Fibroblast of the aortic adventitia (primary cell): Measurements from ENCODE around the gene GNAL. TPM values are rescaled to one million over a fixed set of nuclear protein-coding genes. Genes with fewer than 3 reads are reported as not detected.

Experiments
- DNase-seq: peaks from one replicate; pipeline ENCODE4 v3.0.0-alpha.2; 2010; ENCODE audit warnings: low read depth
- H3K4me3 ChIP-seq: 2 replicates; pipeline ENCODE4 v1.5.1; 2011; ENCODE audit warnings: low read depth, mild to moderate bottlenecking, control low read depth, low read length, moderate library complexity
- CTCF ChIP-seq: IDR thresholded peaks from 2 replicates; pipeline ENCODE4 v1.5.1; 2011; ENCODE audit warnings: mild to moderate bottlenecking, low read length, control low read depth, inconsistent platforms; ENCODE audit not compliant: insufficient read depth
- total RNA-seq: library from RNA; depleted of rRNA; stranded (reverse); fragments of >200 nt; gene quantifications from 2 replicates; pipeline ENCODE4 v1.2.3, GENCODE V29; 2012; ENCODE audit warnings: low replicate concordance

The GNAL gene
- total RNA-seq, 1 donor = 0.63 TPM

GRCh38 chr18:11839556-11839955 lies 150.5 kb downstream of the GNAL start:
- no peak overlapping the region for H3K4me3 ChIP-seq
- no peak for DNase-seq
- no peak for TF ChIP-seq CTCF

GRCh38 chr18:11840493-11840892 lies 151.4 kb downstream of the GNAL start:
- TF ChIP-seq CTCF = no peak
- DNase-seq = no peak
- H3K4me3 ChIP-seq = no peak overlapping the region

GRCh38 chr18:11842562-11842961 lies 153.5 kb downstream of the GNAL start:
- no peak for TF ChIP-seq CTCF
- H3K4me3 ChIP-seq = no peak overlapping the region
- no peak for DNase-seq

GRCh38 chr18:11844436-11844835 lies 155.4 kb downstream of the GNAL start:
- H3K4me3 ChIP-seq = no peak overlapping the region
- no peak for TF ChIP-seq CTCF
- DNase-seq = no peak

GRCh38 chr18:11845654-11846053 lies 156.6 kb downstream of the GNAL start:
- no peak for TF ChIP-seq CTCF
- no peak for DNase-seq

GRCh38 chr18:11847811-11848210 lies 158.7 kb downstream of the GNAL start:
- DNase-seq = no peak
- H3K4me3 ChIP-seq = no peak overlapping the region
- no peak for TF ChIP-seq CTCF

More at GRCh38 chr18:11845654-11846053, 156.6 kb downstream of the GNAL start:
- no peak overlapping the region for H3K4me3 ChIP-seq

- no peak for DNase-seq
- TF ChIP-seq CTCF = no peak
- no peak overlapping the region for H3K4me3 ChIP-seq
Measured at GRCh38 chr18:11849279-11849678, 160.2 kb downstream of the GNAL start.
